Fibroblast of lung (primary cell): ENCODE data around the gene CES2. TPM values are rescaled to one million over a fixed set of nuclear protein-coding genes. Genes with fewer than 3 reads are reported as not detected.

Source experiments
- DNase-seq, 2 donors: peaks; one replicate each; pipeline versions ENCODE4 v3.0.0 to v3.0.0-alpha.2; 2010; ENCODE audit warnings: low read depth in 2 of 2
- H2AFZ ChIP-seq: 2 replicates; pipeline ENCODE4 v1.5.1; 2012; ENCODE audit warnings: low read length, control low read depth, inconsistent platforms
- H3K27ac ChIP-seq: 2 replicates; pipeline ENCODE4 v1.5.1; 2011; ENCODE audit warnings: low read length, control low read depth; ENCODE audit not compliant: insufficient read depth
- H3K27me3 ChIP-seq: 2 replicates; pipeline ENCODE4 v1.5.1; 2011; ENCODE audit warnings: mild to moderate bottlenecking, low read length; ENCODE audit not compliant: control insufficient read depth, insufficient read depth
- H3K36me3 ChIP-seq: 2 replicates; pipeline ENCODE4 v1.5.1; 2011; ENCODE audit warnings: low read length; ENCODE audit not compliant: control insufficient read depth, insufficient read depth
- H3K4me1 ChIP-seq: 2 replicates; pipeline ENCODE4 v1.5.1; 2011; ENCODE audit warnings: low read length; ENCODE audit not compliant: control insufficient read depth, insufficient read depth; ENCODE audit errors: extremely low read depth
- H3K4me2 ChIP-seq: 2 replicates; pipeline ENCODE4 v1.5.1; 2011; ENCODE audit warnings: low read length, control low read depth; ENCODE audit not compliant: insufficient read depth; ENCODE audit errors: extremely low read depth
- H3K4me3 ChIP-seq, 4 experiments: fragments of 200-600 bp in 1 of 4; sonication (generic) in 1 of 4; replicated peaks in 1 of 4; 2 replicates each; pipeline ENCODE4 v1.5.1; 2011 to 2016; ENCODE audit warnings: low read length in 4 of 4, low read depth in 3 of 4, mild to moderate bottlenecking in 3 of 4, control low read depth in 2 of 4, inconsistent platforms in 1 of 4, mixed read lengths in 1 of 4; ENCODE audit not compliant: insufficient read depth in 1 of 4; ENCODE audit errors: control extremely low read depth in 1 of 4
- H3K79me2 ChIP-seq: 2 replicates; pipeline ENCODE4 v1.5.1; 2012; ENCODE audit warnings: mild to moderate bottlenecking, low read length, inconsistent platforms; ENCODE audit not compliant: control insufficient read depth, insufficient read depth
- H3K9ac ChIP-seq: 2 replicates; pipeline ENCODE4 v1.5.1; 2011; ENCODE audit warnings: mild to moderate bottlenecking, low read length, control low read depth; ENCODE audit not compliant: insufficient read depth
- H3K9me3 ChIP-seq: 2 replicates; pipeline ENCODE4 v1.5.1; 2012; ENCODE audit warnings: low read depth, low read length; ENCODE audit not compliant: control insufficient read depth, insufficient read depth
- H4K20me1 ChIP-seq: 2 replicates; pipeline ENCODE4 v1.5.1; 2011; ENCODE audit warnings: low read length; ENCODE audit not compliant: control insufficient read depth, insufficient read depth; ENCODE audit errors: extremely low read depth
- EZH2 ChIP-seq: IDR thresholded peaks from 2 replicates; pipeline ENCODE4 v1.5.1; 2012; ENCODE audit warnings: low read length, control low read depth, mild to moderate bottlenecking; ENCODE audit errors: missing control alignments
- polyA plus RNA-seq, 2 donors: library from polyadenylated mRNA; depleted of rRNA in 1 of 2; stranded (reverse) in 1 of 2; unstranded in 1 of 2; fragments of >200 nt; gene quantifications; 2 replicates each; pipeline ENCODE4 v1.2.1, GENCODE V29; 2011 to 2012; ENCODE audit warnings: missing spikeins in 1 of 2
- total RNA-seq: library from RNA; depleted of rRNA; stranded (reverse); fragments of >200 nt; gene quantifications from 2 replicates; pipeline ENCODE4 v1.2.1, GENCODE V29; 2014
- TF ChIP-seq, protein P1 (sequence below), 2 donors: IDR thresholded peaks in 1 of 2; conservative IDR thresholded peaks in 1 of 2; 1 replicate in 1 of 2; 2 replicates in 1 of 2; pipeline ENCODE4 v1.5.1; 2011 to 2012; ENCODE audit warnings: low read length in 2 of 2, control low read depth in 1 of 2, inconsistent platforms in 1 of 2, low read depth in 1 of 2, mild to moderate bottlenecking in 1 of 2

CES2 gene
- total and polyA plus RNA-seq, 2 donors (not counting 1 experiment from before 2014, with no cell fraction given) = 22.9 to 47.6 TPM

DNA sequence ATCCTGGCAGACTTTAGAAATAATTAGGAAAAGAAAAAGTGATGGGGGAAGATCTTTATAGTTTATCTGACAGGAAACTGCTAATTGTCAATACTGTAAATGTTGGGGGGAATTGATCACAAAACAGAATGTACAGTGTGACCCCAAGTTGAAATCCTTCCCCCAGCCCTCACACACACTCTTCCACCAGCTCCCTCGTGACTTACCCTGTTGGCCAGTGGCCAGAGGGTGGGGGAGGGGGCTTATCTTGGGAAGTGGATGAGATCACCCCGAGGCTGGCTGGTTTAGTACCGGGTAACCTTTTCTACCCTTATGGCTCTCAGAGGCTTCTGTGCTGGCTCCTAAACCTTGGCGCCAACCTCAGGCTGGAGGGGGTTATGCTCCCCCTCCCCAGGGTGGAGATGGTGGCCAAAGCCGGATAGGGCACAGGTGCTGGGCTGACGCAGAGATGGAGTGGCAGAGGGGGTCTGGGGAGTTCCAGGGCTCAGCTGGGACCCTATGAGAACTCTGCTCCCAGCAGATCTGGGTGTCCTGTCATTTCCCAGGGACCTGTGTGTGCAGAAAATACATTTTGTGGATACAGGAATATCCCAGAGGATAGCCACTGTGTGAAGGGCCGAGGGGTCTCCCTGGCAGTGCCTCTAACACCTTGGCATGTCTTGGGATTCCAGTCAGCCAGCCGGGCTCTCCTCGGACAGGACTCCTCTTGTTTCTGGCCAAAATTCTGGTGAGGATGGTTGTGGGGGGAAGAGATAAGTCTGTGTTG lies 35.2 kb upstream of the CES2 start:
- no peaks in the 10 kb centered on the region for H3K79me2 ChIP-seq
- no peak for TF ChIP-seq EZH2
- TF ChIP-seq, protein P1, sequence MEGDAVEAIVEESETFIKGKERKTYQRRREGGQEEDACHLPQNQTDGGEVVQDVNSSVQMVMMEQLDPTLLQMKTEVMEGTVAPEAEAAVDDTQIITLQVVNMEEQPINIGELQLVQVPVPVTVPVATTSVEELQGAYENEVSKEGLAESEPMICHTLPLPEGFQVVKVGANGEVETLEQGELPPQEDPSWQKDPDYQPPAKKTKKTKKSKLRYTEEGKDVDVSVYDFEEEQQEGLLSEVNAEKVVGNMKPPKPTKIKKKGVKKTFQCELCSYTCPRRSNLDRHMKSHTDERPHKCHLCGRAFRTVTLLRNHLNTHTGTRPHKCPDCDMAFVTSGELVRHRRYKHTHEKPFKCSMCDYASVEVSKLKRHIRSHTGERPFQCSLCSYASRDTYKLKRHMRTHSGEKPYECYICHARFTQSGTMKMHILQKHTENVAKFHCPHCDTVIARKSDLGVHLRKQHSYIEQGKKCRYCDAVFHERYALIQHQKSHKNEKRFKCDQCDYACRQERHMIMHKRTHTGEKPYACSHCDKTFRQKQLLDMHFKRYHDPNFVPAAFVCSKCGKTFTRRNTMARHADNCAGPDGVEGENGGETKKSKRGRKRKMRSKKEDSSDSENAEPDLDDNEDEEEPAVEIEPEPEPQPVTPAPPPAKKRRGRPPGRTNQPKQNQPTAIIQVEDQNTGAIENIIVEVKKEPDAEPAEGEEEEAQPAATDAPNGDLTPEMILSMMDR (conservative IDR thresholded peaks at IDR 0.05 in 1 of 2, IDR thresholded peaks at IDR 0.05 in 1 of 2; ENCODE audit: low read depth in 1 of 2, low read length in 2 of 2) = no peak
- no peaks in the 10 kb centered on the region for H3K36me3 ChIP-seq
- peak overlapping the region; percentile 19 for H2AFZ ChIP-seq
- peaks cover 40% of the 10 kb centered on the region for H3K4me1 ChIP-seq
- H3K27me3 ChIP-seq = no peaks in the 10 kb centered on the region
- peak; percentile 63 to 87 for DNase-seq
- H3K9me3 ChIP-seq = no peaks in the 10 kb centered on the region
- peak overlapping the region; percentile 68 for H3K4me2 ChIP-seq
- H4K20me1 ChIP-seq = no peaks in the 10 kb centered on the region
- H3K4me3 ChIP-seq = no peak overlapping the region
- H3K27ac ChIP-seq = peak overlapping the region; percentile 64
- peak overlapping the region; percentile 16 for H3K9ac ChIP-seq

DNA sequence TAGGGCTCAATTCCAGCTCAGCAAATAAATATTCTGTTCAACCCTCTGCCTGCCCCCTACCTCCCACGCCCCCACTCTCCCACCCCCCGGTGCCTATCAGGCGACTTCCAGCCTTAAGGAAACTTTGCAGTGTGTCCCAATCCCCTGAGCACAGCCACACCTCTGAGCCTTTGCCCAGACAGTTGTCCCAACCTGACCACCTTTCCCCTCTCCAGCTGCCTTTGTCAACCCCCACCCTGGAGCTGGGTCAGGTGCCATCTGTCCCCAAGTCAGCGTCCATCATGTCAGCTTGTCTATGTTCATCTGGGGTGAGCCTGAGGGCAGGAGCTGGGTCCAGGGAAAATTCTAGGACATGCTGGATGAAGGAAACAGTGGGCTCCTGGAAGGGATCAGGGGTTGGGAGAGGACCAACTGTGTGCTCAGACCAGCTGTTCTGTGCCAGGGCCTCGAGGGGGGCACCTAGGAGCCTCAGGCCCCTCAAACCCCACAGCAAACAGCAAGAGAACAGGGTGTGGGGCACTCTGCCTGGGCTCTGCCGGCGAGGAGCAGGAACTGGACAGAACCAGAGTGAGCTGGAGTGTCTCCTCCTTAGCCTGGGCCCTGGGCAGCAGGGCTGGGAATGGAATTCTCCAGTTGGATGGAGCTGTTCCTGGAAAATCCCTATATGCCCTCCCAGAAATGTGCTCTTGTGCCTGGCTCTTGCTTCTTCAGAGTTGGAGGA lies 34.4 kb upstream of the CES2 start:
- Histone ChIP-seq H3K36me3 (no peaks in the 10 kb centered on the region), H3K4me2 (no peak overlapping the region), H3K4me1 (peaks cover 46% of the 10 kb centered on the region), H3K4me3 (no peak overlapping the region), H2AFZ (no peak overlapping the region), H3K27ac (no peak overlapping the region), H3K27me3 (no peaks in the 10 kb centered on the region), H3K79me2 (no peaks in the 10 kb centered on the region), H3K9ac (no peak overlapping the region), H4K20me1 (no peaks in the 10 kb centered on the region), H3K9me3 (no peaks in the 10 kb centered on the region)
- no peak for TF ChIP-seq EZH2
- TF ChIP-seq, protein P1 (conservative IDR thresholded peaks at IDR 0.05 in 1 of 2, IDR thresholded peaks at IDR 0.05 in 1 of 2; ENCODE audit: low read depth in 1 of 2, low read length in 2 of 2) = no peak
- DNase-seq = no peak

DNA sequence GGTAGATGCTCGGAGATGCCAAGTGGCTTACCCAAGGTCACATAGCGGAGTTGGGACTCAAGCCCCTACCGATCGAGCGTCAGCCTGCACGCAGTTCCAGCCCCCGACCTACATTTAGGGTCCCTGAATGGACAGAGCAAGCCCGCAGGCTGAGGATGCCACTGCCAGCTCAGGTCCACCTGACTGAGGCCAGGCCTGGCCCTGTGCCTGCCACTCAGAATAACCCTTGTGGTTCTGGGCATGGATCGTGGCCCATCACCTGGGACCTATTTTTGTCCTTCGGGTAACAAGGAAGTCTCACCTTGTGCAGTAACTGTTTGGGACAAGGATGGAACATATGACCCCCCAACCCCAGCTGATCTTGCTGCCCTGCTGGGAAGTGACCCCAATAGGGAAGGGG lies 33.7 kb upstream of the CES2 start:
- Histone ChIP-seq H3K9ac (no peak overlapping the region), H3K27me3 (no peaks in the 10 kb centered on the region), H3K27ac (no peak overlapping the region), H4K20me1 (no peaks in the 10 kb centered on the region), H3K9me3 (no peaks in the 10 kb centered on the region), H3K4me3 (no peak overlapping the region), H2AFZ (no peak overlapping the region), H3K4me1 (peaks cover 46% of the 10 kb centered on the region), H3K79me2 (no peaks in the 10 kb centered on the region), H3K4me2 (no peak overlapping the region), H3K36me3 (no peaks in the 10 kb centered on the region)
- TF ChIP-seq EZH2 = no peak
- TF ChIP-seq, protein P1 (conservative IDR thresholded peaks at IDR 0.05 in 1 of 2, IDR thresholded peaks at IDR 0.05 in 1 of 2; ENCODE audit: low read depth in 1 of 2, low read length in 2 of 2) = no peak
- no peak for DNase-seq
